MG63 (cell line): Measurements from ENCODE around the gene WNK2. TPM values are rescaled to one million over a fixed set of nuclear protein-coding genes. Genes with fewer than 3 reads are reported as not detected.
A peak's percentile ranks its signal among the peaks of the same experiment; 100 is the strongest.
"Not testable (repeated sequence)": the region's sequence is repeated elsewhere in the genome, so short reads cannot be mapped to it uniquely, and the experiment has no call there.

Source experiments
- DNase-seq: peaks from one replicate; pipeline ENCODE4 v3.0.0-alpha.2; 2020
- H3K27me3 ChIP-seq: fragments of 250-450 bp; sonication (Bioruptor Pico); 2 replicates; pipeline ENCODE4 v1.5.1; 2020; ENCODE audit warnings: mild to moderate bottlenecking, moderate library complexity
- H3K36me3 ChIP-seq: fragments of 250-450 bp; sonication (Bioruptor Pico); 2 replicates; pipeline ENCODE4 v1.5.1; 2020; ENCODE audit warnings: mild to moderate bottlenecking, moderate library complexity
- H3K4me3 ChIP-seq: fragments of 250-450 bp; sonication (Bioruptor Pico); 2 replicates; pipeline ENCODE4 v1.5.1; 2020; ENCODE audit warnings: mild to moderate bottlenecking, moderate library complexity
- H3K9me3 ChIP-seq: fragments of 250-450 bp; sonication (Bioruptor Pico); 2 replicates; pipeline ENCODE4 v1.5.1; 2020; ENCODE audit warnings: mild to moderate bottlenecking, moderate library complexity
- total RNA-seq: library from RNA; depleted of rRNA; stranded (reverse); fragments of >200 nt; shearing (Covaris generic); gene quantifications from 2 replicates; pipeline ENCODE4 v1.2.3, GENCODE V29; 2014; ENCODE audit warnings: low replicate concordance

The WNK2 gene
- total RNA-seq, 1 experiment from 2014 or later = 1.1 TPM

DNA sequence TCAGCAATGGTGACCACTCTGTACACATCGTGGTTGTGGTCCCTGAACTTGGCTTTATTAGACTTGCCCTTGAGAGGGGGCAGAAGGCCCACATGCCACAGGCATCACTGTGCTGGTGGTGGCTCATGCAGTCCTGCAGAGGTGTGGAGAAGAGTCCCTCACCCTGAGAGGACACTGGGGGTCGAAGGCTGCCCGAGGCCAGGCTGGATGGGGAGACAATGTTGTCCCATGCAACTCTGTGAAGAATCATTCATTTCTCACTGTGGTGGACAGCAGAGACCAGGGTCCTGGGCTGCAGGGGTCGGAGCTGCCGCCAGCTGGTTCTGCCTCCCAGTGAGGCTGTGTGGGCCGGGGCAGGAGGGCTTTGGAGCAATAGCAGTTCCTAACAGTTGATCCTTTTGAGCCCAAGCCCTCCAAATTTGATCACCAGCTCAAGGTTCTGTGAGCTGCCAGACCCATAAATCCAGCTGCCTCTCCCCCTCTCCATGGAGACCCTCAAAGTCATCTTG lies 139.6 kb downstream of the WNK2 start:
- not testable (repeated sequence) for H3K9me3 ChIP-seq, H3K27me3 ChIP-seq, H3K4me3 ChIP-seq, DNase-seq, H3K36me3 ChIP-seq

DNA sequence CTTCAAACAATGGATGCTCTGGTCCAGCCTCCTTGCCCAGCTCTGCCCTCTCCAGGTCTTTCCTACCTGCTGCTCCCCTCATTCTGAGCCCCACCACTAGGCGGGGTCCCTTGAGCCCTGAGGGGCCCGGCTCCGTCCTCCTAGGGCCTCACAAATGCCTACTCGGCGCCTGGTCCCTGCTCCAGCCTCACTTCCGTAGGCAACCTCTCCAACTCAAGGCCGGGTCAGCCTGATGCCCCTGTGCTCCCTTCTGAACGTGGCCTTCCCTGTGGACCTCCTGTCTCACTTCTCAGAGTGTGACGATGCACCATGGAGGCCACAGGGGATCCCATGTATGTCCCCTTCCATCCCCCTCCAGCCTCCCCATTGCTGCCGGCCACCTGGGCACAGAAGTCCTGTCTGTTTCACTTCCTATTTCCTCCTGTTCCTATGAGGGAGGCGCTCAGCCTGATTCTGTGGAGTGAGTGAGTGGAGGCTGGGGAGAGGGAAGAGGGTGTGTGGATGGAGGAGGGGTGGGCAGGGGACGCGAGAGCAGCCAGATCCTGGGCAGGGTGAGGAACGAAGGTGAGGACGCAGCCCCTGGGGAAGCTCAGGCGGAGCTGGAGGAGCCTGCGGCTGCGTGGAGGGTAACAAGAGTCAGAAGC lies 140.4 kb downstream of the WNK2 start:
- H3K36me3 ChIP-seq = no peaks in the 10 kb centered on the region
- H3K27me3 ChIP-seq = no peaks in the 10 kb centered on the region
- DNase-seq = no peak
- H3K9me3 ChIP-seq = no peaks in the 10 kb centered on the region
- H3K4me3 ChIP-seq = no peak overlapping the region

DNA sequence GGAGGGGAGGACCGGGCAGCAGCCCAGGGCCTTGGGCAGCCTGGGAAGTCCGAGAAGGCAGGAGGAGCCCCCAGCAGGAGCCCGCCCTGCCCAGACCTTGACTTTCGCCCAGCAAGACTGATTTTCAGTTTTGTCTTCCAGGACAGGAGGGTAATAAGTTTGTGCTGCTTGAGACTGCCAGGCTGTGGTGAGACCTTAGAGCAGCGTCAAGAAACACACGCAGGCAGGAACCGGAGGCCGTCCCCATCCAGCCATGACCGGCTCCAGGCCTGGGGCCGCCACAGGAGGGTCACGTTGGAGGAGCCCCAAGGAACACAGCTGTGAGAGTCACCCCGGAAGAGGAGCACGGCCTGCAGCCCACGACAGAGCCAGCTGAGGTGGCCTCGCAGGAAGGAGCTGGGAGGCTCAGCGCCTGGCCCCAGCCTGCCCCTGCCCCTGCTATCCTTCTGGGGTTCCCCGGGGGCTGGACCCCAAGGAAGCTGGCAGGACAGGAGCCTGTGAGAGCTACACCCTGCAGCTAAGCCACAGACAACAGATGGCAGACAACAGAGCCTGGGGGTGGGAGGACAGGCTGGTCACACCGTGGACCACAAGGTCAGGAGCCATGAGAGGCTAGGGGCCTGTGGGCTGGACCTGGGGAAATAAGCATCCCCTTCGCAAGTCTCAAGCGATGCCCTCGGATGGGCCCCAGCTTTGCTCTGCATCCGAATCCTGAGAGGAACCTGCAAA lies 141.5 kb downstream of the WNK2 start:
- Histone ChIP-seq H3K36me3 (no peaks in the 10 kb centered on the region), H3K9me3 (no peaks in the 10 kb centered on the region), H3K4me3 (no peak overlapping the region), H3K27me3 (no peaks in the 10 kb centered on the region)
- no peak for DNase-seq

DNA sequence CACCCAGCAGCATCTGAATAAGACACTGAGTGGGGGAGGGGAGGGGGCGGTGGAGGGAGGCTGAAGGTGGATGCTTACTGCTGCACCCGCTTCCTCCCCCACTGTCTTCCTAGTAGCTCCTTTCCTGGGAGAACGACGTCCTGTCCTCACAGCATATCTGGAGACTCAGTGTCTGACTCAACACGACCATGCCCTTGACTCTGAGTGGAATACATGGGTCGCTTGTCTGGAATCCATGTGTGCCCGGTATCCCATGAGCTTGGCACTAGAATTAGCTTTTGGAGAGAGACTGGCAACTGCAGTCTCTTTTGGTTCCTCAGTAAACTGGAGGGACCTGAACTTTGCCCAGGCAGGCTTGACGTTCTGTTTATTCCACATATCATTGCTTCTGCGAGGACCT lies 142.1 kb downstream of the WNK2 start:
- DNase-seq = peak; percentile 58

DNA sequence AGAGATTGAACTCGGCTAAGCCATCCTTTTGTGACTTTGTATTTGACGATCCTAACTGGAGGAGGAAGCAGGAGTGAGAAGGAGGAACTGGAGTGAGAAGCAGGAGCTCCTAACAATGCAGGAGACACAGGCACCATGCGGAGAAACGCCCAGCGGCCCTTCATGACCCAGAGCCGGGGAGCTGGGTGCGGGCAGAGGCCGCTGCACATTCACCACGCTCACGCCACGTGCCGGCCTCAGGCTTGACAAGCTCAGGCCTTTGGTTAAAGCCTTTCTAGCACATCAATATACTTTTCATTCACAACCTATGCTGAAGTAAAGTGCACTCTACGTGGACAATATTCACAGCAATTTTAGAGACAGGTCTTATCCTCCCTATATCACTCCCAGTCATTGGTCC lies 142.7 kb downstream of the WNK2 start:
- no peaks in the 10 kb centered on the region for H3K36me3 ChIP-seq
- no peak overlapping the region for H3K4me3 ChIP-seq
- no peak for DNase-seq
- H3K9me3 ChIP-seq = no peaks in the 10 kb centered on the region
- H3K27me3 ChIP-seq = no peaks in the 10 kb centered on the region

More for the DNA sequence above, 142.1 kb downstream of the WNK2 start:
- Histone ChIP-seq H3K9me3 (no peaks in the 10 kb centered on the region), H3K27me3 (no peaks in the 10 kb centered on the region), H3K36me3 (no peaks in the 10 kb centered on the region), H3K4me3 (no peak overlapping the region)

DNA sequence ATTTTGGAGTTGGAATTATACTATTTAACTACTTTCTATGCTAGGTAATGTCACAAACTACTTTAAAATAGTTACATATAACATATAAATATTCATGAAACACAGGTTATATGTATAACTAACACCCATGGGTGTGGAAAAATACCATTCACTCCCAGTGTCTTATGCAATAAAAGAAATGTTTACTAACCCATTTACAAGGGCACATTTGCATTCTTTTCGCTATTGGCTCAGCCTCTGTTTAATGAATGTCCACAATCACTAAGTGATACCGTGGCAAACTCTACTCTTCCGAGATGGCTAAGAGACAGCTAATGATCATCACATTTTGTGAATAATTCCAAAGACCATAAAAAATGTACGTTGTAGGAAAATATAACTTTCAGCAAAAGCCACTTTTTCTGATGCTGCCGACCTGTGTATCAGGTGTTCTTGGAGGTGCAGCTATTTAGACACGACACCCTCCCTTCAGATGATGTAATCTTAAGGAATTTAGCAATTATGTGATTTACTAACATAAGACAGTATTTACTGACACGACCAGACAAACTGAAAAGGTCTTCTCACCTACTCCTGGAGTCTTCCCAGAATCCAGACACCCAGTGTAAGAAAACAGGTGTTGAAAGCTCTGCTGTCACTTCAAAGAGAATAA lies 145.8 kb downstream of the WNK2 start:
- no peak for DNase-seq
- H3K9me3 ChIP-seq = no peaks in the 10 kb centered on the region
- no peaks in the 10 kb centered on the region for H3K27me3 ChIP-seq
- H3K36me3 ChIP-seq = no peaks in the 10 kb centered on the region
- H3K4me3 ChIP-seq = no peak overlapping the region

DNA sequence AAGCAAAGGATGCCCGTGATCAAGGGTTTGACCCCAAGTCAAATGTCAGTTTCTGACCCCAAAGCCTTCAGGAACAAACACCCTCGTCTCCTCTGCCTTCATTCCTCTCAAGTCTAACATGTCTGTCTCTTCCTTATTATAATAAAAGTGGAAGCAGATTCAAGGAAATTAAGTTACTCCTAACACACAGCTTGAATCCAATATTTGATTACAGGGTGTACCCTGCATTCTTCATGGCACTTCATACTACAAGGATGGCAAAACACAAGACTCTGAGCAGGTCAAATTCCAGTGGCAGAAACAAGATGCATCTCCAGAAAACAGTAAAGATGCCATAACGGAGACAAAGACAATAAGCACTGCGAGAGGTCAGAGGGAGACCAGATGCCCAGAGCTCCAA lies 148.4 kb downstream of the WNK2 start:
- Histone ChIP-seq H3K9me3 (no peaks in the 10 kb centered on the region), H3K36me3 (no peaks in the 10 kb centered on the region), H3K27me3 (no peaks in the 10 kb centered on the region), H3K4me3 (no peak overlapping the region)
- no peak for DNase-seq

DNA sequence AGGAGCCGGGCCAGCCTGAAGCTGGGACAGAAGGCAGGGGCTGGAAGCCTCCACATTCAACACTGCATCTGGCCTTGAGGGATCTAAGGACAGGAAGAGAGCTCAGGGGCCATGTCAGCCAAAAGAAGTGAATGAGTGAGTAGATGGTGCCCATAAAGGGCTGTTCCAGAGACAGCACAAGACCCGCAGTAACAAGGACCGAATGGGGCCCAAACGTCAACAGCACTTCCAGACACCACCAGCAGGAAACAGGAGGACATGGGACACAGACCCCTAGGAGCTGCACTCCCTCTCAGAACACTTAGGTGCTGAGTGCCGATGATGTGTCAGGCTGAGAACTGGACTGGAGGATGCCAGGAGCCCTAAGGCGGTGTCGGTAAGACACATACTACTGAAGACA lies 152.8 kb downstream of the WNK2 start:
- no peaks in the 10 kb centered on the region for H3K27me3 ChIP-seq
- DNase-seq = no peak
- no peak overlapping the region for H3K4me3 ChIP-seq
- no peaks in the 10 kb centered on the region for H3K36me3 ChIP-seq
- H3K9me3 ChIP-seq = no peaks in the 10 kb centered on the region; the same call in 1 of the 2 replicates

DNA sequence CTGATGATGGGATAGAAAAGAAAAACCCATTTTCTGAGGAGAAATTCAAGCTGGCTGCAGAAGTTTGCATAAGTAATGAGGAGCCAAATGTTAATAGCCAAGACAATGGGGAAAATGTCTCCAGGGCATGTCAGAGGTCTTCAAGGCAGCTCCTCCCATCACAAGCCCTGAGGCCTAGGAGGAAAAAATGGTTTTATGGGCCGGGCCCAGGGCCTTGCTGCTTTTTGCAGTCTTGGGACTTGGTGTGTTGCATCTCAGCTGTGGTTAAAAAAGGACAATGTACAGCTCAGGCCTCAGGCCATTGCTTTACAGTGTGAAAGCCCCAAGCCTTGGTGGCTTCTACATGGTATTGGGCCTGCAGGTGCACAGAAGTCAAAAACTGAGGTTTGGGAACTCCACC lies 154.3 kb downstream of the WNK2 start:
- not testable (repeated sequence) for DNase-seq, H3K9me3 ChIP-seq, H3K36me3 ChIP-seq, H3K27me3 ChIP-seq, H3K4me3 ChIP-seq

DNA sequence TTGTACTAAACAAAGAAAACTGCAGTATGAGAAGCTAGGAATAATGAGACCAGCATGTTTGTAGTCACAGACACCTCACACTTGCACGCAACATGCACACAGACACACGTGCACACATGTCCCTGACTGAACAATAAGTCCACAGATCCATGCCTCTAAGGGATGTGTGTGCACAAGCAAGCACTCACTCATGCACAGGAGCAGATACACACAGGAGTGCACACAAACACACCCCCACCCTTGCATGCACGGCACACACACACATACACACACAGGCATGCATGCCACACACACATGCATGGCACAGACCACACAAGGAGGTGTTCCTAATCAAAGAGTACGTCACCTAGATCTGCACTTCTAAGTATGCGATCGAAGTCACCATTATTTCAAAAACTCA lies 156.2 kb downstream of the WNK2 start:
- H3K9me3 ChIP-seq = no peaks in the 10 kb centered on the region; the same call in 1 of the 2 replicates
- no peaks in the 10 kb centered on the region for H3K27me3 ChIP-seq
- no peak overlapping the region for H3K4me3 ChIP-seq
- no peaks in the 10 kb centered on the region for H3K36me3 ChIP-seq
- DNase-seq = no peak

DNA sequence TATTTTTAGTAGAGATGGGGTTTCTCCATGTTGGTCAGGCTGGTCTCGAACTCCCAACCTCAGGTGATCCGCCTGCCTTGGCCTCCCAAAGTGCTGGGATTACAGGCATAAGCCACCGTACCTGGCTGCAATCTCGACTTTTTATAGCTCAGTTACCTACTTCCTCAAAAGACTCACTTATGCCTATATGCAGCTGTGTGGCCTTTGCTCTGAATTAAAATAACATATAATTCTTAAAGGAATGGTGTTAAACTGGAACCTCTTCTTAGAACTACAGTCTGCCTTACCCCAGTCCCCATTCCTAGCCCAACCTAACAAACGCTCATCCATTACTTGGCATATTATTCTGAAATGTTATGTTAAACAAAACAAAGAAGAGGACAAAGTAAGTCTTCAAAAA lies 157.9 kb downstream of the WNK2 start:
- H3K4me3 ChIP-seq = not testable (repeated sequence)

DNA sequence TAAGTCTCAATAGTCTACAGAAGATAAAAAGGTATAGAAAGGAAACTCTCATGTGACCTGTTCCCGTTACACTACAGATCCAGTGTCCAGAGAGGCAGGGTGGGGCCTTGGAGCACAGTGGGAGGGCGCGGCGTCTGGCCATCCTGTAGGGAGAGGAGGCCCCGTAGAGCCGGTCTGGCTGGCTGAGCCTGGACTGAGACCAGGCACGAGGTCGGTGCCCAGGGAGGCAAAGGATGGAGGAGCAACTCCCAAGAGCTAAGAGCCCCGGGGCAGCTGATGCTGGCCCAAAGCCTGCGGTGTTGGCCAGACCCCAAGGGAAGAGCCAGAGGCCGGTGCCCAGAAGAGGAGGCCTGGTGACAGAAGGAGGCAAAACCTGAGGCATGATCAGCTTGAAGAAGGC lies 158.5 kb downstream of the WNK2 start:
- not testable (repeated sequence) for H3K27me3 ChIP-seq, H3K36me3 ChIP-seq, H3K9me3 ChIP-seq, H3K4me3 ChIP-seq
- peak; percentile 57 for DNase-seq

More for the DNA sequence above, 157.9 kb downstream of the WNK2 start:
- H3K27me3 ChIP-seq, H3K36me3 ChIP-seq, DNase-seq, H3K9me3 ChIP-seq: not testable (repeated sequence)

DNA sequence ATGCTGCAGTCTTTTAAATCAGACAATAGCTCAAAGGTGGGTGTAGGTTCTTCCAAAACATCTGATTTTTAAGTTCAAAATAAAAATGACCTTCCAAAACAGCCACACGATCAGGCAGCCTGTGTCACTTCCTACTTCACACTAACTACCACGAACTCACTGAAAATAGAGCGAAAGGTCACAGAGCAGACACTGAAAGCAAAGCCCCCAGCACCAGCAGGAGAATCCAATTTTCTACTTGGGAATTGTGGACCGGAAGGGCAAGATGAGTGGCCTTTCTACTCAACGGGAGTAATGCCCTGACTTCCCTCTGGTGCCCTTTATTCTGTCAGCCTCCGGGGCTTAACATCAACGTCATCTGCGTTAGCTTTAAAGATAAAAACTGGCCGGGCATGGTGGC lies 159.7 kb downstream of the WNK2 start:
- Histone ChIP-seq H3K4me3 (no peak overlapping the region), H3K36me3 (no peaks in the 10 kb centered on the region), H3K9me3 (no peaks in the 10 kb centered on the region), H3K27me3 (no peaks in the 10 kb centered on the region)
- DNase-seq = no peak

DNA sequence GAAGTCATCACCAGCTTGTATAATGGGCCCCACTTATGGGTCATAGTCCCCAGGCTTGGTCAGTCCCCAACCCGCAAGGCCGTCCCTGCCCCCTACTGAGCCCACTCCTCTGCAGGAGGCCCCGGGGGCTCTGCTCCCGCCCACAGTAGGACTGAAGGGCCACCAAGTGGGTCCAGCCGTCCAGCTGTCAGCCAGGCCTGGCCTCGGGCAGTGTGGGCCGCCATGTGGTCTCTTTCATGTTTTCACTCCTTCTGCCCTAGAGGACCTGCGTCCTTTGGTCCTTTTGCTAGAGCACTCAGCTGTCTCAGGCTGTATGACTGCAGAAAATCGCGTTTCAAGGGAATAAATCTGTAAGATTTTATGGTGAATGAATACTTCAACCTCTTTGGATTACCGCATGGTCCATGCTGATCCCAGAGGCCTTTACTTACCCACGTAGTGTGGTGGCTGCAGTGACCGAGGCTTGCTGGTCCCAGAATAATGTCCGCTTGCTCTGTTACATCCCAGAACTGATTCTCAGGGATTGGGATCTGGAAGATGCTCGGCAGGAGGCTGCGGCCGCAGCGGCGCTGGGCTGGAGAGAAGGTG lies 161.8 kb downstream of the WNK2 start:
- Histone ChIP-seq H3K4me3 (no peak overlapping the region), H3K36me3 (no peaks in the 10 kb centered on the region), H3K9me3 (no peaks in the 10 kb centered on the region), H3K27me3 (no peaks in the 10 kb centered on the region)
- DNase-seq = no peak

DNA sequence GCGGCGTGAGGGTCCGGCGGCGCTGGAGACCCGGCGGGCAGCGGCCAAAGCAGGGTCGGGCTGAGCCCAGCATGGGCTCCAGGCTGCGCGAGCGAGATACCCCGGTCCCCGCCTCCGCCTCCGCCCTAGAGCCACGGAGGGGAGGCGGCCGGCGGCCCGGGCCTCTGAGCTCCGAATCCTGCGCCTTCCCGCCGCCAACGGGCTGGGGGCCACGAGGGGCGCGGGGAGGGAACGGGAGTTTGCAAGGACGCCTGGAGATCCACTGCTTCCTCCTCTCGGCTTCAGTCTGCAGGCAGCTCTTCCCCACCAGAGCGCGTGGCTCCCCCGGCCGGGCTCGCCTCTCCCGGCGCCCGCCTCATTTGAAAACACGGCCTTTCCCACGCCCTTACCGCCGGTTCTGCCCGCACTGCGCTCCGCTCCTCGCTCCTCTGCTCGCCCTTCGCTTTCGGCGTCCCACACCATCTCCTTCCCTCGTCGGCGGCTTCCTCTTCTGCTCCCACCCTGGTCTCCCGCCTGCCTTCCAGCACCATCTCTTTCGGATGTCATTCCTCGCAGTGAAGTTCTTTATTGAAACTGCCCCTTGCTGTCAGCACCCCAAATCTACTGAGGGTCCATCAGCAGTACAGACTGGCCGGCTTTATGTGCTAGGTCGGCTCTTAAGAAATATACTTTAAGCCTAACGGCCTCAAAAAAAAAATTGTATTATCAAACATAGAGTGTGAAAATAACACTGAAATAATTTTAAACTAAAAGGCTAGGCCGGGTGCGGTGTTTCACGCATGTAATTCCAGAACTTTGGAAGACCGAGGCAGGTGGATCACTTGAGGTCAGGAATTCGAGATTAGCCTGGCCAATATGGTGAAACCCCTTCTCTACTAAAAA lies 162.5 kb downstream of the WNK2 start:
- H3K36me3 ChIP-seq = no peaks in the 10 kb centered on the region
- peak; percentile 10 for DNase-seq
- H3K9me3 ChIP-seq = no peaks in the 10 kb centered on the region
- no peak overlapping the region for H3K4me3 ChIP-seq
- no peaks in the 10 kb centered on the region for H3K27me3 ChIP-seq

DNA sequence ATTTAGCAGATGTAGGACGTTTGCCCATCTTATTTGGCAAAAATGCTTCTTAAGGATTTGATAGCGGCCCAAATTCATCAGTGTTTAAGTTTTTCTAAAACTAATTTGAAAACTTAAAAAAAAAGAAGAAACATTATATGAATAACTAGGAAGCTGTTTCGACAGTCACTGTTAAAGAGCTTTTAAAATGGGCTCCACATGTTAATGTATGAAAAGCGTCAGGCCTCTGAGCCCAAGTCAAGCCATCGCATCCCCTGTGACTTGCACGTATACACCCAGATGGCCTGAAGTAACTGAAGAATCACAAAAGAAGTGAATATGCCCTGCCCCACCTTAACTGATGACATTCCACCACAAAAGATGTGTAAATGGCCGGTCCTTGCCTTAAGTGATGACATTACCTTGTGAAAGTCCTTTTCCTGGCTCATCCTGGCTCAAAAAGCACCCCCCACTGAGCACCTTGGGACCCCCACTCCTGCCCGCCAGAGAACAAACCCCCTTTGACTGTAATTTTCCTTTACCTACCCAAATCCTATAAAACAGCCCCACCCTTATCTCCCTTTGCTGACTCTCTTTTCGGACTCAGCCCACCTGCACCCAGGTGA lies 163.5 kb downstream of the WNK2 start:
- H3K9me3 ChIP-seq, H3K36me3 ChIP-seq, DNase-seq, H3K4me3 ChIP-seq, H3K27me3 ChIP-seq: not testable (repeated sequence)
